B cell (primary cell): ENCODE results near the gene COL4A1. TPM values are rescaled to one million over a fixed set of nuclear protein-coding genes. Genes with fewer than 3 reads are reported as not detected.

Source experiments
- ATAC-seq: fragments of 200-7000 bp; cut with Tn5 transposase; one replicate; pipeline ENCODE4 v1.10.0; 2021; ENCODE audit warnings: low read depth, mild to moderate bottlenecking, moderate number of reproducible peaks, moderate library complexity
- CTCF ChIA-PET: fragments of 350-600 bp; sonication (Branson Sonifier 250); formaldehyde crosslinking; loops from one replicate; lab custom pipeline; 2021; ENCODE audit warnings: antibody characterized with exemption, inconsistent platforms; lab: Charles Lee
- POLR2A ChIA-PET: fragments of 350-600 bp; sonication (Branson Sonifier 250); formaldehyde crosslinking; loops from one replicate; lab custom pipeline; 2021; ENCODE audit warnings: antibody characterized with exemption; lab: Charles Lee
- DNase-seq: peaks from one replicate; pipeline ENCODE4 v3.0.0; 2013
- H2AFZ ChIP-seq: 2 replicates; pipeline ENCODE4 v1.6.1; 2012; ENCODE audit warnings: mild to moderate bottlenecking, low read depth, low read length; ENCODE audit not compliant: insufficient read depth, poor library complexity, severe bottlenecking
- H3K27ac ChIP-seq, 2 donors: 1 replicate in 1 of 2; 2 replicates in 1 of 2; pipeline ENCODE4 v1.5.1; 2012 to 2013; ENCODE audit warnings: low read length in 2 of 2, mild to moderate bottlenecking in 2 of 2, moderate library complexity in 1 of 2
- H3K27me3 ChIP-seq, 4 experiments: fragments of 200-600 bp in 1 of 4; sonication (generic) in 1 of 4; replicated peaks in 1 of 4; 1 replicate in 2 of 4; 2 replicates in 2 of 4; pipeline versions ENCODE4 v1.6.1 to v1.7.0; 2013 to 2016; ENCODE audit warnings: low read length in 3 of 4, mild to moderate bottlenecking in 2 of 4, mixed read lengths in 1 of 4, moderate library complexity in 1 of 4; ENCODE audit not compliant: insufficient read depth in 4 of 4, control insufficient read depth in 3 of 4; ENCODE audit errors: control extremely low read depth in 1 of 4
- H3K36me3 ChIP-seq, 2 experiments: replicated peaks in 1 of 2; 1 replicate in 1 of 2; 2 replicates in 1 of 2; pipeline versions ENCODE4 v1.6.1 to v1.7.1; 2013; ENCODE audit warnings: low read length in 1 of 2; ENCODE audit not compliant: insufficient read depth in 2 of 2, control insufficient read depth in 1 of 2; ENCODE audit errors: control extremely low read depth in 1 of 2, extremely low read depth in 1 of 2
- H3K4me1 ChIP-seq, 2 donors: fragments of 200-600 bp in 1 of 2; sonication (generic) in 1 of 2; 1 replicate in 1 of 2; 2 replicates in 1 of 2; pipeline versions ENCODE4 v1.5.1 to v1.6.1; 2013 to 2017; ENCODE audit warnings: low read length in 2 of 2; ENCODE audit not compliant: control insufficient read depth in 2 of 2, insufficient read depth in 2 of 2
- H3K4me2 ChIP-seq: replicated peaks from 2 replicates; pipeline ENCODE3; 2012; ENCODE audit warnings: mild to moderate bottlenecking, low read depth, low read length; ENCODE audit not compliant: poor library complexity, severe bottlenecking
- H3K4me3 ChIP-seq, 5 experiments: fragments of 200-600 bp in 1 of 5; sonication (generic) in 1 of 5; 1 replicate in 3 of 5; 2 replicates in 2 of 5; pipeline versions ENCODE4 v1.5.1 to v1.7.0; 2011 to 2016; ENCODE audit warnings: low read length in 4 of 5, mild to moderate bottlenecking in 4 of 5, low read depth in 2 of 5, control low read depth in 1 of 5, moderate library complexity in 1 of 5; ENCODE audit not compliant: insufficient read depth in 1 of 5; ENCODE audit errors: control extremely low read depth in 1 of 5, extremely low read depth in 1 of 5
- H3K79me2 ChIP-seq: fragments of 200-600 bp; sonication (generic); one replicate; pipeline ENCODE4 v1.6.0; 2016; ENCODE audit warnings: low read length; ENCODE audit not compliant: control insufficient read depth, insufficient read depth
- H3K9ac ChIP-seq: fragments of 200-600 bp; sonication (generic); 2 replicates; pipeline ENCODE4 v1.6.1; 2017; ENCODE audit warnings: mild to moderate bottlenecking, low read length, moderate library complexity
- H3K9me3 ChIP-seq, 3 donors: one replicate each; pipeline versions ENCODE4 v1.6.1 to v1.7.1; 2013; ENCODE audit warnings: low read length in 2 of 3; ENCODE audit not compliant: control insufficient read depth in 2 of 3, insufficient read depth in 1 of 3; ENCODE audit errors: control extremely low read depth in 1 of 3
- H4K20me1 ChIP-seq: 2 replicates; pipeline ENCODE4 v1.6.0; 2012; ENCODE audit warnings: mild to moderate bottlenecking, low read length; ENCODE audit not compliant: insufficient read depth, control insufficient read depth, poor library complexity, severe bottlenecking
- H3K27ac Mint-ChIP-seq: one replicate; pipeline ENCODE4 v1.8.0; 2021; ENCODE audit warnings: mixed read lengths
- H3K27me3 Mint-ChIP-seq: one replicate; pipeline ENCODE4 v1.8.0; 2021; ENCODE audit warnings: mixed read lengths
- H3K4me1 Mint-ChIP-seq: one replicate; pipeline ENCODE4 v1.8.0; 2021; ENCODE audit warnings: mixed read lengths
- H3K4me3 Mint-ChIP-seq: one replicate; pipeline ENCODE4 v1.8.0; 2021; ENCODE audit warnings: mixed read lengths
- H3K9me3 Mint-ChIP-seq: one replicate; pipeline ENCODE4 v1.8.0; 2022; ENCODE audit warnings: mixed read lengths; ENCODE audit not compliant: insufficient read depth
- EZH2 ChIP-seq: IDR thresholded peaks from 2 replicates; pipeline ENCODE4 v1.6.1; 2012; ENCODE audit warnings: borderline replicate concordance, low read depth, mild to moderate bottlenecking, moderate library complexity, low read length; ENCODE audit not compliant: insufficient read depth, poor library complexity, severe bottlenecking
- whole genome bisulfite sequencing: methylation state at CpG from one replicate; pipeline ENCODE4 v1.1.5; 2013; ENCODE audit warnings: missing lambda C conversion rate; ENCODE audit not compliant: insufficient coverage; 5-methylcytosine and 5-hydroxymethylcytosine counted together
- intact Hi-C: fragments of 100-400 bp; cut with micrococcal nuclease; formaldehyde crosslinking; loops from one replicate; pipeline ENCODE4 v1.10.0; 2022
- polyA plus RNA-seq: library from polyadenylated mRNA; depleted of rRNA; stranded (reverse); fragments of >200 nt; gene quantifications from 2 replicates; pipeline ENCODE4 v1.2.3, GENCODE V29; 2012
- total RNA-seq, 2 donors: library from RNA; stranded (reverse); fragments of 120-200 nt in 1 of 2; gene quantifications; 1 replicate in 1 of 2; 2 replicates in 1 of 2; pipeline versions ENCODE4 v1.2.3 to v1.2.4, GENCODE V29; 2013 to 2022
- TF ChIP-seq, protein P1 (sequence below): fragments of 200-600 bp; IDR thresholded peaks from one replicate; pipeline ENCODE4 v1.8.0; 2022; ENCODE audit warnings: antibody characterized with exemption, mild to moderate bottlenecking

Gene COL4A1
- total and polyA plus RNA-seq, 2 donors (not counting 1 experiment from before 2014, with no cell fraction given), result not detected

DNA sequence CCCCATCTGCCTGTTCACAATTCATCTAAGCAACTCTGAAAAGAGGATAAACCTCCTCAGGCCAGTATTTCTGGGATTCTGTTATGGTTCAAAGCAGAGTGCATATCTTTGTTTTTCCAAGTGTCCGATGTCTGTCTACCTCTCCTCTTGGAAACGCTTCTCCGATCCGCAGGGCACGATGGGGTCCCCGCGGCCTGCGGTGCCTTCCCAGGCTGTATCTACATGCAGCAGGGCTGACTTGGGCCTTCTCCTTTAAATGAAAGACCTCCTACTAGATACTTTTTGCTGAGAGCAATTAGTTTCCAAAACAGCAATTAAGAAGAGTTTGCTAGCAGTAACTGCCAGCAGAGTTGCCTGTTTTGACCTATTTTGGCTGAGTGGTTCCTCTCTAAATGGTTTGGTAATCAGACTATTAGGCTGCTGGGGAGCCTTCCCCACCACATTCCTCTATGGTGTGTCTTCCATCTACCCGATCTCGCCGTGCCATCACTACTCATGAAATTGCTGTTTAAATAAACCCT lies 23.6 kb upstream of the COL4A1 start:
- Histone ChIP-seq H3K79me2 (no peaks in the 10 kb centered on the region), H3K4me3 (no peak overlapping the region), H3K4me1 (no peaks in the 10 kb centered on the region), H2AFZ (no peak overlapping the region), H3K9ac (no peak overlapping the region), H4K20me1 (no peaks in the 10 kb centered on the region), H3K36me3 (no peaks in the 10 kb centered on the region), H3K27me3 (peaks cover 0 to 4% (median 0%) of the 10 kb centered on the region in 4 experiments), H3K9me3 (peaks cover 0 to 12% (median 0%) of the 10 kb centered on the region in 3 donors), H3K27ac (no peak overlapping the region), H3K4me2 (no peak overlapping the region)
- Mint-ChIP-seq H3K9me3 (peaks cover 4% of the 10 kb centered on the region), H3K27me3 (peaks cover 28% of the 10 kb centered on the region), H3K4me1 (no peaks in the 10 kb centered on the region), H3K4me3 (no peak overlapping the region), H3K27ac (no peak overlapping the region)
- ChIA-PET CTCF (no interaction called here), POLR2A (no interaction called here)
- 99% methylated on average over 8 of the region's 11 CpGs for WGBS
- intact Hi-C loops, result no loop called here
- TF ChIP-seq, protein P1, sequence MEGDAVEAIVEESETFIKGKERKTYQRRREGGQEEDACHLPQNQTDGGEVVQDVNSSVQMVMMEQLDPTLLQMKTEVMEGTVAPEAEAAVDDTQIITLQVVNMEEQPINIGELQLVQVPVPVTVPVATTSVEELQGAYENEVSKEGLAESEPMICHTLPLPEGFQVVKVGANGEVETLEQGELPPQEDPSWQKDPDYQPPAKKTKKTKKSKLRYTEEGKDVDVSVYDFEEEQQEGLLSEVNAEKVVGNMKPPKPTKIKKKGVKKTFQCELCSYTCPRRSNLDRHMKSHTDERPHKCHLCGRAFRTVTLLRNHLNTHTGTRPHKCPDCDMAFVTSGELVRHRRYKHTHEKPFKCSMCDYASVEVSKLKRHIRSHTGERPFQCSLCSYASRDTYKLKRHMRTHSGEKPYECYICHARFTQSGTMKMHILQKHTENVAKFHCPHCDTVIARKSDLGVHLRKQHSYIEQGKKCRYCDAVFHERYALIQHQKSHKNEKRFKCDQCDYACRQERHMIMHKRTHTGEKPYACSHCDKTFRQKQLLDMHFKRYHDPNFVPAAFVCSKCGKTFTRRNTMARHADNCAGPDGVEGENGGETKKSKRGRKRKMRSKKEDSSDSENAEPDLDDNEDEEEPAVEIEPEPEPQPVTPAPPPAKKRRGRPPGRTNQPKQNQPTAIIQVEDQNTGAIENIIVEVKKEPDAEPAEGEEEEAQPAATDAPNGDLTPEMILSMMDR, result no peak
- TF ChIP-seq EZH2, result no peak
- DNase-seq (no peak), ATAC-seq (no peak)

DNA sequence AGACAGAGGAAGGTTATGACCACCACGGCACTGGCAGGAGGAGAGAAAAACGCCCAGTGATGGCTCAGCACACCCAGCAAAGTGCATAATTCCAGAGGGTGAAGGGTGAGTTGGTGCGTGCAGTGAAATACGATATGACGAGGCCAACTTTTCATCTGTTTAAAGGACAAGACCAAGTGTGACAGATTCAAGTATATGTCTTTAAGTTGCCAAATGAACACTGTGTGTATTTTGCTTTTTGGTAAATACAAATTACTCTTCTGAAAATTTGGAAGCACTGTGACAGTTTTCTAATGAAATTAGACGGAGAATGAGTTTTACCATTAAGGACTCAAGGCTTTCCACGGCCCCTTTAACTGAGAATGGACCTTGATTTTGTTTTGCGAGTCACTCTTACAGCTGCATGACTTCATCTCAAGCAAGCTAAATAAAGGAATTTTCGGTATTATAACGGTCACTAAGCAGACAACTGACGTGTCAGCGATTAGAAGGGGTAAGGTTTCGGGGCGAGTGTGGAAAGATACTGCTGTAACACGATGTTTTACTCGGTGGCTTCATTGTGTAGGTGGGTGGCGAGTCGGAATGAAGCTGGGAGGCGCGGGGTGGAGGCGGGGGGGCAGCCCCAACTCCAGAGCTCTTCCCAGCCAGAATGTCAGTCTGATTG lies 23.0 kb upstream of the COL4A1 start:
- H4K20me1 ChIP-seq, result no peaks in the 10 kb centered on the region
- no peak overlapping the region for H3K27ac Mint-ChIP-seq
- DNase-seq (no peak), ATAC-seq (no peak)
- CTCF ChIA-PET, result no interaction called here
- no peak overlapping the region for H3K9ac ChIP-seq
- no peaks in the 10 kb centered on the region for H3K4me1 Mint-ChIP-seq
- no peaks in the 10 kb centered on the region for H3K79me2 ChIP-seq
- 88% methylated on average over 21 of the region's 21 CpGs for WGBS
- H3K27me3 Mint-ChIP-seq, result peaks cover 29% of the 10 kb centered on the region
- intact Hi-C loops, result no loop called here
- H3K9me3 Mint-ChIP-seq, result peaks cover 4% of the 10 kb centered on the region
- H3K9me3 ChIP-seq, result peaks cover 0 to 6% (median 0%) of the 10 kb centered on the region in 3 donors
- H3K36me3 ChIP-seq, result no peaks in the 10 kb centered on the region
- H3K4me2 ChIP-seq, result no peak overlapping the region
- TF ChIP-seq, protein P1, result no peak
- TF ChIP-seq EZH2, result no peak
- POLR2A ChIA-PET, result no interaction called here
- no peaks in the 10 kb centered on the region for H3K4me1 ChIP-seq
- peaks cover 0 to 4% (median 0%) of the 10 kb centered on the region in 4 experiments for H3K27me3 ChIP-seq
- H2AFZ ChIP-seq, result no peak overlapping the region
- H3K4me3 ChIP-seq, result no peak overlapping the region
- no peak overlapping the region for H3K4me3 Mint-ChIP-seq
- H3K27ac ChIP-seq, result no peak overlapping the region
